Neuron (in vitro differentiated cells): ENCODE results near the gene HTR2A.
A peak's percentile ranks its signal among the peaks of the same experiment; 100 is the strongest.

Experiments
- H2AFZ ChIP-seq: one replicate; pipeline ENCODE4 v1.6.1; 2013; ENCODE audit warnings: low read depth, mild to moderate bottlenecking, inconsistent platforms, low read length, moderate library complexity
- H3K27me3 ChIP-seq: one replicate; pipeline ENCODE4 v1.6.1; 2013; ENCODE audit warnings: low read length; ENCODE audit not compliant: insufficient read depth
- H3K36me3 ChIP-seq: one replicate; pipeline ENCODE4 v1.6.1; 2013; ENCODE audit warnings: low read length; ENCODE audit not compliant: insufficient read depth
- H3K4me1 ChIP-seq: one replicate; pipeline ENCODE4 v1.6.1; 2013; ENCODE audit warnings: low read length; ENCODE audit not compliant: insufficient read depth
- H3K4me3 ChIP-seq: 2 replicates; pipeline ENCODE4 v1.5.1; 2013; ENCODE audit warnings: mild to moderate bottlenecking, low read length, moderate library complexity
- H3K9me3 ChIP-seq: one replicate; pipeline ENCODE4 v1.6.1; 2013; ENCODE audit warnings: low read length

The HTR2A gene

GRCh38 chr13:46899801-46900200, 2.9 kb upstream of the HTR2A start:
- H3K36me3 ChIP-seq, result no peaks in the 10 kb centered on the region
- H3K9me3 ChIP-seq, result no peaks in the 10 kb centered on the region
- H3K27me3 ChIP-seq, result peaks cover 17% of the 10 kb centered on the region
- H2AFZ ChIP-seq, result no peak overlapping the region
- no peak overlapping the region for H3K4me3 ChIP-seq
- peaks cover 3% of the 10 kb centered on the region for H3K4me1 ChIP-seq

- H3K4me1 ChIP-seq, result peaks cover 11% of the 10 kb centered on the region
- H3K27me3 ChIP-seq, result peaks cover 26% of the 10 kb centered on the region
- H3K4me3 ChIP-seq, result no peak overlapping the region
- no peak overlapping the region for H2AFZ ChIP-seq
- no peaks in the 10 kb centered on the region for H3K9me3 ChIP-seq
- H3K36me3 ChIP-seq, result no peaks in the 10 kb centered on the region
Measured at GRCh38 chr13:46895381-46895780, 1.5 kb downstream of the HTR2A start.

GRCh38 chr13:46894568-46894967, 2.3 kb downstream of the HTR2A start:
- Histone ChIP-seq H3K27me3 (peaks cover 26% of the 10 kb centered on the region), H3K4me3 (peak overlapping the region; percentile 48), H3K9me3 (no peaks in the 10 kb centered on the region), H2AFZ (peak overlapping the region; percentile 78), H3K4me1 (peaks cover 11% of the 10 kb centered on the region), H3K36me3 (no peaks in the 10 kb centered on the region)

- Histone ChIP-seq H3K9me3 (no peaks in the 10 kb centered on the region), H3K4me1 (peaks cover 11% of the 10 kb centered on the region), H3K27me3 (peaks cover 26% of the 10 kb centered on the region), H3K36me3 (no peaks in the 10 kb centered on the region), H3K4me3 (peak overlapping the region; percentile 48), H2AFZ (peak overlapping the region; percentile 78)
Measured at GRCh38 chr13:46893798-46894560, 2.9 kb downstream of the HTR2A start.

GRCh38 chr13:46893221-46893740, 3.6 kb downstream of the HTR2A start:
- Histone ChIP-seq H3K9me3 (no peaks in the 10 kb centered on the region), H3K4me1 (peaks cover 11% of the 10 kb centered on the region), H3K36me3 (no peaks in the 10 kb centered on the region), H3K27me3 (peaks cover 26% of the 10 kb centered on the region), H2AFZ (peak overlapping the region; percentile 78), H3K4me3 (no peak overlapping the region)

GRCh38 chr13:46885018-46885417, 11.8 kb downstream of the HTR2A start:
- Histone ChIP-seq H3K9me3 (no peaks in the 10 kb centered on the region), H3K36me3 (no peaks in the 10 kb centered on the region), H3K27me3 (no peaks in the 10 kb centered on the region), H3K4me3 (no peak overlapping the region), H3K4me1 (no peaks in the 10 kb centered on the region), H2AFZ (no peak overlapping the region)

GRCh38 chr13:46884531-46884930, 12.3 kb downstream of the HTR2A start:
- Histone ChIP-seq H2AFZ (no peak overlapping the region), H3K4me3 (no peak overlapping the region), H3K36me3 (no peaks in the 10 kb centered on the region), H3K27me3 (no peaks in the 10 kb centered on the region), H3K4me1 (no peaks in the 10 kb centered on the region), H3K9me3 (no peaks in the 10 kb centered on the region)

- H3K4me1 ChIP-seq, result no peaks in the 10 kb centered on the region
- H3K27me3 ChIP-seq, result no peaks in the 10 kb centered on the region
Measured at GRCh38 chr13:46881621-46882020, 15.2 kb downstream of the HTR2A start.

GRCh38 chr13:46874006-46874405, 22.8 kb downstream of the HTR2A start:
- H3K9me3 ChIP-seq, result no peaks in the 10 kb centered on the region
- no peaks in the 10 kb centered on the region for H3K4me1 ChIP-seq
- H3K4me3 ChIP-seq, result no peak overlapping the region

More at GRCh38 chr13:46881621-46882020, 15.2 kb downstream of the HTR2A start:
- no peaks in the 10 kb centered on the region for H3K9me3 ChIP-seq
- no peaks in the 10 kb centered on the region for H3K36me3 ChIP-seq
- H2AFZ ChIP-seq, result no peak overlapping the region
- no peak overlapping the region for H3K4me3 ChIP-seq

GRCh38 chr13:46871557-46871956, 25.3 kb downstream of the HTR2A start:
- Histone ChIP-seq H3K4me3 (no peak overlapping the region), H3K27me3 (no peaks in the 10 kb centered on the region), H3K4me1 (no peaks in the 10 kb centered on the region), H2AFZ (no peak overlapping the region), H3K9me3 (no peaks in the 10 kb centered on the region), H3K36me3 (no peaks in the 10 kb centered on the region)

More at GRCh38 chr13:46874006-46874405, 22.8 kb downstream of the HTR2A start:
- Histone ChIP-seq H2AFZ (no peak overlapping the region), H3K36me3 (no peaks in the 10 kb centered on the region), H3K27me3 (no peaks in the 10 kb centered on the region)

- Histone ChIP-seq H3K9me3 (no peaks in the 10 kb centered on the region), H3K27me3 (no peaks in the 10 kb centered on the region), H3K4me1 (no peaks in the 10 kb centered on the region), H3K4me3 (no peak overlapping the region), H2AFZ (no peak overlapping the region), H3K36me3 (no peaks in the 10 kb centered on the region)
Measured at GRCh38 chr13:46868091-46868490, 28.8 kb downstream of the HTR2A start.

- H3K36me3 ChIP-seq, result no peaks in the 10 kb centered on the region
- no peaks in the 10 kb centered on the region for H3K9me3 ChIP-seq
- no peaks in the 10 kb centered on the region for H3K27me3 ChIP-seq
- no peak overlapping the region for H2AFZ ChIP-seq
- H3K4me1 ChIP-seq, result no peaks in the 10 kb centered on the region
- H3K4me3 ChIP-seq, result no peak overlapping the region
Measured at GRCh38 chr13:46866150-46866549, 30.7 kb downstream of the HTR2A start.

- H3K27me3 ChIP-seq, result no peaks in the 10 kb centered on the region
- H3K9me3 ChIP-seq, result no peaks in the 10 kb centered on the region
- no peak overlapping the region for H3K4me3 ChIP-seq
- no peaks in the 10 kb centered on the region for H3K36me3 ChIP-seq
- H3K4me1 ChIP-seq, result no peaks in the 10 kb centered on the region
- no peak overlapping the region for H2AFZ ChIP-seq
Measured at GRCh38 chr13:46864941-46865340, 31.9 kb downstream of the HTR2A start.
